PC-9 (cell line): ENCODE data around the gene TUSC1. TPM values are rescaled to one million over a fixed set of nuclear protein-coding genes. Genes with fewer than 3 reads are reported as not detected.
A peak's percentile ranks its signal among the peaks of the same experiment; 100 is the strongest.

ENCODE experiments used
- BruUV-seq: library from RNA; stranded (reverse); fragments of 400-500 nt; replicated peaks from 2 replicates; lab custom pipeline; 2021; lab: Mats Ljungman, UMichigan
- CTCF ChIA-PET: fragments of 300-600 bp; sonication (Branson Sonifier 250); formaldehyde crosslinking; loops from one replicate; lab custom pipeline; 2022; ENCODE audit warnings: antibody characterized with exemption; lab: Charles Lee
- POLR2A ChIA-PET: fragments of 300-600 bp; sonication (Branson Sonifier 250); formaldehyde crosslinking; loops from one replicate; lab custom pipeline; 2022; ENCODE audit warnings: antibody characterized with exemption; ENCODE audit not compliant: unreplicated experiment; lab: Charles Lee
- DNase-seq, 2 experiments: peaks; one replicate each; pipeline versions ENCODE4 v3.0.0 to v3.0.0-alpha.2; 2015 to 2022; ENCODE audit warnings: mixed read lengths in 1 of 2
- H2AFZ ChIP-seq: fragments of 200-600 bp; sonication (generic); 2 replicates; pipeline ENCODE4 v1.8.1; 2017; ENCODE audit warnings: antibody characterized with exemption
- H3F3A ChIP-seq: fragments of 200-600 bp; sonication (generic); 2 replicates; pipeline ENCODE4 v1.8.1; 2017; ENCODE audit warnings: antibody characterized with exemption, mild to moderate bottlenecking, low read depth; ENCODE audit not compliant: insufficient read depth
- H3K27ac ChIP-seq: fragments of 200-600 bp; sonication (generic); 2 replicates; pipeline ENCODE4 v1.6.1; 2016; ENCODE audit warnings: mixed run types
- H3K27me3 ChIP-seq: fragments of 200-600 bp; sonication (generic); 2 replicates; pipeline ENCODE4 v1.6.1; 2016; ENCODE audit warnings: low read depth, mixed run types; ENCODE audit not compliant: insufficient read depth
- H3K36me3 ChIP-seq: fragments of 200-600 bp; sonication (generic); 2 replicates; pipeline ENCODE4 v1.6.1; 2016; ENCODE audit warnings: low read depth, mixed run types
- H3K4me1 ChIP-seq: fragments of 200-600 bp; sonication (generic); replicated peaks from 2 replicates; pipeline ENCODE4 v1.6.1; 2016; ENCODE audit warnings: mixed run types; ENCODE audit not compliant: insufficient read depth
- H3K4me2 ChIP-seq: fragments of 200-600 bp; sonication (generic); 2 replicates; pipeline ENCODE4 v1.6.1; 2017; ENCODE audit warnings: mixed run types
- H3K4me3 ChIP-seq: fragments of 200-600 bp; sonication (generic); 2 replicates; pipeline ENCODE4 v1.6.1; 2016; ENCODE audit warnings: mixed run types
- H3K79me2 ChIP-seq: fragments of 200-600 bp; sonication (generic); 2 replicates; pipeline ENCODE4 v1.6.1; 2017; ENCODE audit warnings: low read depth, mixed run types
- H3K9me2 ChIP-seq: fragments of 200-600 bp; sonication (generic); 2 replicates; pipeline ENCODE4 v1.8.1; 2017; ENCODE audit warnings: mild to moderate bottlenecking; ENCODE audit not compliant: insufficient read depth
- H3K9me3 ChIP-seq: fragments of 200-600 bp; sonication (generic); 2 replicates; pipeline ENCODE4 v1.8.1; 2016; ENCODE audit warnings: low read depth; ENCODE audit not compliant: insufficient read depth
- H4K20me1 ChIP-seq: fragments of 200-600 bp; sonication (generic); 2 replicates; pipeline ENCODE4 v1.8.1; 2017; ENCODE audit not compliant: insufficient read depth
- EZH2 ChIP-seq: fragments of 200-600 bp; sonication (generic); IDR thresholded peaks from 2 replicates; pipeline ENCODE4 v1.8.0; 2017; ENCODE audit warnings: antibody characterized with exemption, low read depth
- intact Hi-C: fragments of 100-400 bp; cut with micrococcal nuclease; formaldehyde crosslinking; loops from one replicate; pipeline ENCODE4 v1.10.0; 2022; ENCODE audit not compliant: unreplicated experiment
- total RNA-seq: library from RNA; stranded (reverse); gene quantifications from 2 replicates; pipeline ENCODE4 v1.2.3, GENCODE V29; 2021
- TF ChIP-seq, protein P1 (sequence below): fragments of 200-600 bp; sonication (generic); conservative IDR thresholded peaks from 2 replicates; pipeline ENCODE4 v1.6.1; 2017; ENCODE audit warnings: mixed run types, antibody characterized with exemption, mild to moderate bottlenecking, moderate library complexity

The TUSC1 gene
- total RNA-seq, 1 experiment from 2014 or later: 0.39 TPM

DNA sequence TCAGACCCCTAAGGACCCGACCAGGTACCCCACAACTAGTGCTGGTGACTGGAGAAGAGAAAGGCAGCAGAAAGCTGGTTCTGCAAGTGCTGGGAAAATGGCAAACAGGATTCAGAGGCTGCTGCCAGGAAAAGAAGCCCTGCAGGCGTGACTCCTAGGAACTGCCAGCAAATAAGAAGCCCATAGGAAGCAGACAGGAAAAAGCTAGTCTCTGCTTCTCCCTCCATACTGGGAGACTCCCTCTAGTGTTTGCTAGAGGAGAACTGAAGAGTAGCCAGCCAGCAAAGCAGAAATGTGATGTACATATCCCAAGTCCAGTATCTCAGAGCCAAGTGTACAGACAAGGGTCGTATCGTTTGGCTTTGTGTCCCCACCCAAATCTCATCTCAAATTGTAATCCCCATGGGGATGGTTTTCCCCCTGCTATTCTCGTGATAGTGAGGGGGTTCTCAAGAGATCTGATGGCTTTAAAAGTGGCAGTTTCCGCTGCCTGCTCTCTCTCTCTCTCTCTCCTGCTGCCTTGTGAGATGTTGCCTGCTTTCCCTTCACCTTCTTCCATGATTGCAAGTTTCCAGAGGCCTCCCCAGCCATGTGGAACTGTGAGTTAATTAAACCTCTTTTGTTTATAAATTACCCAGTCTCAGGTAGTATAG, 38.1 kb upstream of the TUSC1 start:
- peak; percentile 6 to 49 for DNase-seq
- no peaks in the 10 kb centered on the region for H3K9me3 ChIP-seq
- CTCF ChIA-PET: no interaction called here
- H3K27ac ChIP-seq: no peak overlapping the region
- TF ChIP-seq, protein P1, sequence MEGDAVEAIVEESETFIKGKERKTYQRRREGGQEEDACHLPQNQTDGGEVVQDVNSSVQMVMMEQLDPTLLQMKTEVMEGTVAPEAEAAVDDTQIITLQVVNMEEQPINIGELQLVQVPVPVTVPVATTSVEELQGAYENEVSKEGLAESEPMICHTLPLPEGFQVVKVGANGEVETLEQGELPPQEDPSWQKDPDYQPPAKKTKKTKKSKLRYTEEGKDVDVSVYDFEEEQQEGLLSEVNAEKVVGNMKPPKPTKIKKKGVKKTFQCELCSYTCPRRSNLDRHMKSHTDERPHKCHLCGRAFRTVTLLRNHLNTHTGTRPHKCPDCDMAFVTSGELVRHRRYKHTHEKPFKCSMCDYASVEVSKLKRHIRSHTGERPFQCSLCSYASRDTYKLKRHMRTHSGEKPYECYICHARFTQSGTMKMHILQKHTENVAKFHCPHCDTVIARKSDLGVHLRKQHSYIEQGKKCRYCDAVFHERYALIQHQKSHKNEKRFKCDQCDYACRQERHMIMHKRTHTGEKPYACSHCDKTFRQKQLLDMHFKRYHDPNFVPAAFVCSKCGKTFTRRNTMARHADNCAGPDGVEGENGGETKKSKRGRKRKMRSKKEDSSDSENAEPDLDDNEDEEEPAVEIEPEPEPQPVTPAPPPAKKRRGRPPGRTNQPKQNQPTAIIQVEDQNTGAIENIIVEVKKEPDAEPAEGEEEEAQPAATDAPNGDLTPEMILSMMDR: peak; percentile 43; the same call in 1 of the 2 replicates
- no peak for TF ChIP-seq EZH2
- intact Hi-C loops: no loop called here
- no peaks in the 10 kb centered on the region for H4K20me1 ChIP-seq
- H3K79me2 ChIP-seq: no peaks in the 10 kb centered on the region
- no peaks in the 10 kb centered on the region for H3K36me3 ChIP-seq
- BruUV-seq: no TSS peak
- H3F3A ChIP-seq: no peaks in the 10 kb centered on the region
- no peak overlapping the region for H2AFZ ChIP-seq
- H3K4me2 ChIP-seq: no peak overlapping the region
- H3K4me1 ChIP-seq: no peaks in the 10 kb centered on the region
- POLR2A ChIA-PET: no interaction called here
- H3K27me3 ChIP-seq: no peaks in the 10 kb centered on the region
- no peaks in the 10 kb centered on the region for H3K9me2 ChIP-seq
- H3K4me3 ChIP-seq: no peak overlapping the region

DNA sequence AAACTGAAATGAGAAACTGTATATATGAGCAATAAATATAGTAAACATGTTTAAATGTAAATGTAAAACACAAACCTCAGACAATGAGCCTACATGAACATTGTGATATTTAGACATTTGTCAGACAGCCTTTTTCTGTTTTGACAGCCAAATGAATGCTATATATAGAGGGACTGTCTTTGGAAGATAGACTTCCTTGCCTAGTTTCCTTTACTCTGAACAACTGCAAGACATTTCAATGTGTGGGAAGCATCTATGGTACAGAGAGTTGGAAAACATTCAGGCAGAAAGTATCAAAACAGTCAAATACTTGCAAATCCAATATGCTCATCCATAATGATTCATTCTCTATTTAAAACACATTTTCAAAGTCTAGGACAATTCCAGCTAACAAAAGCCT, 31.7 kb upstream of the TUSC1 start:
- ChIA-PET POLR2A (no interaction called here), CTCF (no interaction called here)
- Histone ChIP-seq H3K27me3 (no peaks in the 10 kb centered on the region), H4K20me1 (no peaks in the 10 kb centered on the region), H2AFZ (no peak overlapping the region), H3K9me3 (no peaks in the 10 kb centered on the region), H3K4me2 (no peak overlapping the region), H3K4me1 (no peaks in the 10 kb centered on the region), H3K4me3 (no peak overlapping the region), H3K36me3 (no peaks in the 10 kb centered on the region), H3K27ac (no peak overlapping the region), H3K9me2 (no peaks in the 10 kb centered on the region), H3F3A (no peaks in the 10 kb centered on the region), H3K79me2 (no peaks in the 10 kb centered on the region)
- no TSS peak for BruUV-seq
- DNase-seq: no peak
- intact Hi-C loops: no loop called here
- TF ChIP-seq, protein P1: no peak
- no peak for TF ChIP-seq EZH2

DNA sequence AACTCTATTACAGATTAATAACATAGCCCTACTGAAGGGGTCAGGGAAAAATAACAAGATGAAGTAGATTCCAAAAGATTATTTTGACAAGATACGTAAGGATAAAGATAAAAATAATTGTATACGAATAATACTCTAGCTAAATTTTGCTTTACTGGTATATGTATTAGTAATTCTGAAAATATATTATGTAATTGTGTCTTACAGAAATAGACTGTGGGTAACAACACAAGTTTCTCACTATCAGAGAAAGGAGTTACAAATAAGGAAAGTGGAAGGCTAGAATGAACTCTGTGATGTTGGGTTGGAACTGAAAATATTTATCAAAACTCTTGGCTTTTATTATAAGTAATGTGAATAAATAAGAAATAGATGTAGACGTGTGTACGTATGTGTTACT, 26.6 kb upstream of the TUSC1 start:
- BruUV-seq: no TSS peak
- H2AFZ ChIP-seq: no peak overlapping the region
- no peaks in the 10 kb centered on the region for H4K20me1 ChIP-seq
- CTCF ChIA-PET: no interaction called here
- no peak overlapping the region for H3K4me2 ChIP-seq
- H3K4me3 ChIP-seq: no peak overlapping the region
- intact Hi-C loops: no loop called here
- H3K36me3 ChIP-seq: no peaks in the 10 kb centered on the region
- peaks cover 14% of the 10 kb centered on the region; the same call in 1 of the 2 replicates for H3F3A ChIP-seq
- TF ChIP-seq, protein P1: no peak
- TF ChIP-seq EZH2: no peak
- POLR2A ChIA-PET: no interaction called here
- H3K27me3 ChIP-seq: no peaks in the 10 kb centered on the region
- H3K4me1 ChIP-seq: peaks cover 19% of the 10 kb centered on the region
- H3K9me3 ChIP-seq: no peaks in the 10 kb centered on the region
- no peak for DNase-seq
- no peaks in the 10 kb centered on the region for H3K79me2 ChIP-seq
- no peak overlapping the region for H3K27ac ChIP-seq
- no peaks in the 10 kb centered on the region for H3K9me2 ChIP-seq
